H7 (cell line): ENCODE measurements around the gene TRPM4. TPM values are rescaled to one million over a fixed set of nuclear protein-coding genes. Genes with fewer than 3 reads are reported as not detected.
A peak's percentile ranks its signal among the peaks of the same experiment; 100 is the strongest.
"Not testable (repeated sequence)": the region's sequence is repeated elsewhere in the genome, so short reads cannot be mapped to it uniquely, and the experiment has no call there.

ENCODE experiments used
- DNase-seq: peaks from one replicate; pipeline ENCODE4 v3.0.0; 2012
- H3K27me3 ChIP-seq: 2 replicates; pipeline ENCODE4 v1.6.0; 2011; ENCODE audit warnings: mild to moderate bottlenecking, low read length; ENCODE audit not compliant: control insufficient read depth, insufficient read depth
- H3K36me3 ChIP-seq: replicated peaks from 2 replicates; pipeline ENCODE4 v1.5.1; 2011; ENCODE audit warnings: low read length; ENCODE audit not compliant: control insufficient read depth, insufficient read depth
- H3K4me3 ChIP-seq: 2 replicates; pipeline ENCODE4 v1.5.1; 2011; ENCODE audit warnings: low read depth, mild to moderate bottlenecking, control low read depth, low read length, moderate library complexity; ENCODE audit not compliant: insufficient read depth
- total RNA-seq: library from RNA; depleted of rRNA; stranded (reverse); fragments of >200 nt; shearing (Covaris generic); gene quantifications from 2 replicates; pipeline ENCODE4 v1.2.3, GENCODE V29; 2014

The TRPM4 gene
- total RNA-seq, 1 experiment from 2014 or later: 12.8 TPM

GRCh38 chr19:49120325-49120683 lies 37.3 kb upstream of the TRPM4 start:
- DNase-seq: no peak
- Histone ChIP-seq H3K4me3 (no peak overlapping the region; the same call in 1 of the 2 replicates), H3K36me3 (no peaks in the 10 kb centered on the region), H3K27me3 (peaks cover 35% of the 10 kb centered on the region)

GRCh38 chr19:49120868-49121267 lies 36.7 kb upstream of the TRPM4 start:
- H3K4me3 ChIP-seq: no peak overlapping the region
- peak; percentile 23 for DNase-seq
- H3K36me3 ChIP-seq: no peaks in the 10 kb centered on the region
- peaks cover 34% of the 10 kb centered on the region for H3K27me3 ChIP-seq

- H3K4me3 ChIP-seq, DNase-seq, H3K36me3 ChIP-seq: not testable (repeated sequence)
- H3K27me3 ChIP-seq: peaks cover 37% of the 10 kb centered on the region
Measured at GRCh38 chr19:49121841-49122240, 35.8 kb upstream of the TRPM4 start.

- peaks cover 39% of the 10 kb centered on the region for H3K27me3 ChIP-seq
- not testable (repeated sequence) for H3K36me3 ChIP-seq, H3K4me3 ChIP-seq, DNase-seq
Measured at GRCh38 chr19:49123285-49123684, 34.3 kb upstream of the TRPM4 start.

- peak; percentile 88 for DNase-seq
- no peaks in the 10 kb centered on the region; the same call in 1 of the 2 replicates for H3K36me3 ChIP-seq
- peak overlapping the region; percentile 16; the same call in 1 of the 2 replicates for H3K4me3 ChIP-seq
- peaks cover 40% of the 10 kb centered on the region for H3K27me3 ChIP-seq
Measured at GRCh38 chr19:49125025-49125731, 32.4 kb upstream of the TRPM4 start.

GRCh38 chr19:49126575-49126974 lies 31.0 kb upstream of the TRPM4 start:
- Histone ChIP-seq H3K36me3 (no peaks in the 10 kb centered on the region; the same call in 1 of the 2 replicates), H3K27me3 (peaks cover 30% of the 10 kb centered on the region; the same call in 1 of the 2 replicates), H3K4me3 (no peak overlapping the region)
- DNase-seq: no peak

GRCh38 chr19:49127225-49127624 lies 30.4 kb upstream of the TRPM4 start:
- DNase-seq, H3K4me3 ChIP-seq, H3K36me3 ChIP-seq: not testable (repeated sequence)
- H3K27me3 ChIP-seq: peaks cover 27% of the 10 kb centered on the region; the same call in 1 of the 2 replicates

- peak; percentile 99 for DNase-seq
- peak overlapping the region; percentile 50 for H3K4me3 ChIP-seq
- H3K27me3 ChIP-seq: peaks cover 25% of the 10 kb centered on the region; the same call in 1 of the 2 replicates
- no peaks in the 10 kb centered on the region; the same call in 1 of the 2 replicates for H3K36me3 ChIP-seq
Measured at GRCh38 chr19:49127674-49128544, 29.7 kb upstream of the TRPM4 start.

- peaks cover 26% of the 10 kb centered on the region; the same call in 1 of the 2 replicates for H3K27me3 ChIP-seq
- no peak for DNase-seq
- H3K4me3 ChIP-seq: peak overlapping the region; percentile 48
- H3K36me3 ChIP-seq: no peaks in the 10 kb centered on the region; the same call in 1 of the 2 replicates
Measured at GRCh38 chr19:49128545-49129237, 28.9 kb upstream of the TRPM4 start.

- DNase-seq: peak; percentile 89
- no peaks in the 10 kb centered on the region; the same call in 1 of the 2 replicates for H3K36me3 ChIP-seq
- H3K27me3 ChIP-seq: peaks cover 27% of the 10 kb centered on the region; the same call in 1 of the 2 replicates
- H3K4me3 ChIP-seq: peak overlapping the region; percentile 48
Measured at GRCh38 chr19:49129238-49129583, 28.4 kb upstream of the TRPM4 start.

GRCh38 chr19:49130325-49130724 lies 27.3 kb upstream of the TRPM4 start:
- DNase-seq: peak; percentile 23
- Histone ChIP-seq H3K27me3 (peaks cover 24% of the 10 kb centered on the region; the same call in 1 of the 2 replicates), H3K4me3 (no peak overlapping the region), H3K36me3 (no peaks in the 10 kb centered on the region; the same call in 1 of the 2 replicates)

GRCh38 chr19:49132974-49133609 lies 24.5 kb upstream of the TRPM4 start:
- Histone ChIP-seq H3K4me3 (peak overlapping the region; percentile 47), H3K27me3 (peaks cover 20% of the 10 kb centered on the region; the same call in 1 of the 2 replicates), H3K36me3 (peaks cover 1% of the 10 kb centered on the region)
- DNase-seq: peak; percentile 92

GRCh38 chr19:49133621-49134454 lies 23.8 kb upstream of the TRPM4 start:
- peak; percentile 95 for DNase-seq
- peaks cover 20% of the 10 kb centered on the region; the same call in 1 of the 2 replicates for H3K27me3 ChIP-seq
- H3K36me3 ChIP-seq: peaks cover 1% of the 10 kb centered on the region
- peak overlapping the region; percentile 47 for H3K4me3 ChIP-seq
